ENCODE results near the gene MNX1.

GRCh38 chr7:157053118-157053517, 42.7 kb upstream of the MNX1 start:
- TF ChIP-seq POLR2AphosphoS5 (IDR thresholded peaks at IDR 0.05; ENCODE audit: insufficient read depth, low read depth, low read length) = no peak
- no peak for TF ChIP-seq CTCF (IDR thresholded peaks at IDR 0.05; ENCODE audit: extremely low read depth in 1 of 2, insufficient read depth in 1 of 2, low read depth in 1 of 2, low read length in 2 of 2)
- TF ChIP-seq POLR2A (IDR thresholded peaks at IDR 0.05; ENCODE audit: low read depth, low read length) = no peak
- no peak for TF ChIP-seq MAX (IDR thresholded peaks at IDR 0.05; ENCODE audit: insufficient read depth, insufficient read length)
- TF ChIP-seq EZH2 (IDR thresholded peaks at IDR 0.05; ENCODE audit: borderline replicate concordance, low read depth, low read length, severe bottlenecking) = no peak
- TF ChIP-seq GATA2 (IDR thresholded peaks at IDR 0.05; ENCODE audit: insufficient read depth, insufficient read length, low read depth, low read length) = no peak
- no peak for TF ChIP-seq FOS (IDR thresholded peaks at IDR 0.05; ENCODE audit: borderline replicate concordance, insufficient read depth, low read length)

All from endothelial cell of umbilical vein (primary cell).